Large intestine (tissue), 3 donors: ENCODE measurements around the gene MTR. TPM values are rescaled to one million over a fixed set of nuclear protein-coding genes. Genes with fewer than 3 reads are reported as not detected.

ENCODE experiments used
- DNase-seq, 2 donors: peaks; one replicate each; pipeline versions ENCODE4 v3.0.0 to v3.0.0-alpha.2; 2013
- H3K27ac ChIP-seq: one replicate; pipeline ENCODE4 v1.5.1; 2013; ENCODE audit warnings: low read length
- H3K27me3 ChIP-seq: 2 replicates; pipeline ENCODE4 v1.6.1; 2013; ENCODE audit warnings: low read length; ENCODE audit not compliant: control insufficient read depth, insufficient read depth
- H3K36me3 ChIP-seq: 2 replicates; pipeline ENCODE4 v1.6.1; 2013; ENCODE audit warnings: low read length; ENCODE audit not compliant: control insufficient read depth, insufficient read depth
- H3K4me1 ChIP-seq: one replicate; pipeline ENCODE4 v1.6.1; 2013; ENCODE audit warnings: low read length; ENCODE audit not compliant: control insufficient read depth, insufficient read depth
- H3K4me3 ChIP-seq: one replicate; pipeline ENCODE4 v1.5.1; 2013; ENCODE audit warnings: low read length
- H3K9me3 ChIP-seq: one replicate; pipeline ENCODE4 v1.6.1; 2013; ENCODE audit warnings: mild to moderate bottlenecking, low read depth, low read length, moderate library complexity; ENCODE audit not compliant: control insufficient read depth
- WGBS: methylation state at CpG from one replicate; pipeline ENCODE4 v1.1.5; 2013; ENCODE audit warnings: low lambda C conversion rate; ENCODE audit not compliant: insufficient coverage; 5-methylcytosine and 5-hydroxymethylcytosine counted together
- polyA plus RNA-seq: library from polyadenylated mRNA; unstranded; fragments of 120-200 nt; gene quantifications from one replicate; pipeline ENCODE4 v1.2.1, GENCODE V29; 2013

The MTR gene
- polyA plus RNA-seq, 1 donor = 20.2 TPM

DNA sequence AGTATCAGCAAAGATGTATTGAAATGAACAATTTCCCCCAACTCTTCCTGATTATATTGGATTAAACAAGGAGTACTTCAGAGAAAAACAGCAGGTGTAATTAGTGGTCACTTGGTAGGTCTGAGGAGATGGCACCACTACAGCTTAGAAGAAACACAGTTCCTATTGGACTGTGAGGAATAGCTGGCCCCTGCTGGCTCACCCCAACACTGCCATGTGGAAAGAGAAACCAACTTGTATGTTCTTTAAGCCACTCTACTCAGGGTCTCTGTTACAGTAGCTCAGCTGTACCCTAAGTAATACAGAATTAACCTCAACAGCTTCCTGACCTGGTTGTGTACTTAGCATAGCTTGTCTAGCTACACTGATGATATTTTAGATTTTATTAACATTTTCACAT, 26.5 kb upstream of the MTR start:
- peaks cover 6% of the 10 kb centered on the region for H3K27me3 ChIP-seq
- no peak for DNase-seq
- no peaks in the 10 kb centered on the region for H3K36me3 ChIP-seq
- H3K27ac ChIP-seq = no peak overlapping the region
- no peak overlapping the region for H3K4me3 ChIP-seq
- H3K4me1 ChIP-seq = no peaks in the 10 kb centered on the region
- H3K9me3 ChIP-seq = no peaks in the 10 kb centered on the region

DNA sequence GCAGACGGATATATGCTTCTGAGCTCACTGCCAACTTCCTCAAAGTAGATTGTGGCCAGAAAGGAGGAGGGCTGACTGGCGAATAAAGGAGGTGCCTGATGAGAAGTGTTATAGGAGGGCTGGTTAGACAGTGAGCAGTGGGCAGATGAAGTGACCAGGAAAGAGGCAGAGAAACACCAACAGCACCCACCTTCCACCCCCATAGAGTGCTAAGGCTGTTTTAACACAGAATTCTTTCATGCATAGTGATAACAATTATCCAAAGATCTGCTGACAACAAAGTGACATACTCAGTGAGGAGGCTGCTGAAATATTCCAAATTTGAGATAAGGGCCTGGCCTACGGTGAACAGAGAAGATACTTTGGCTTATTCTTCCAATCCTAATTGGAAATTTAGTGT, 21.2 kb upstream of the MTR start:
- Histone ChIP-seq H3K4me1 (no peaks in the 10 kb centered on the region), H3K27ac (no peak overlapping the region), H3K36me3 (no peaks in the 10 kb centered on the region), H3K27me3 (peaks cover 6% of the 10 kb centered on the region), H3K9me3 (peaks cover under 1% of the 10 kb centered on the region), H3K4me3 (no peak overlapping the region)
- no peak for DNase-seq
- WGBS = no CpG with 5 or more reads among the region's 3 CpGs

DNA sequence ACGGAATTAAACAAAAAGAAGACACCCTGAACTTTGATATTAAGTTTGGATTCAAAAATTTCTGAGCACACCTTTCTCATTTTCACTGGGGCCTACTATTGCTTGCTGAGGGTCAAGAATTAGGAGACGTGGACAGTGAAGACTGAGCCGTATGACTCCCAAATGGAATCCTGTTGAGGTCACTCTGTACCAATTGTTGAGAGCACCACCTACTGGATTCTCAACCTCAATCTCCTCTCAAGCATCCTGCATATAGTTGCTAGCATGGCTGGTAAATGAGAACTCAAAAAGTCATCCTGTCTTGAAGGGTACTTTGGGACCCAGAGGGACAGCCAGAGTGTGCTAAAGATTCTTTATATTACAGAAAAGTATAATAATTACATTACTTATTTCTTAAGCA, 20.2 kb upstream of the MTR start:
- WGBS = no CpG with 5 or more reads among the region's 3 CpGs
- Histone ChIP-seq H3K4me1 (no peaks in the 10 kb centered on the region), H3K4me3 (no peak overlapping the region), H3K27ac (no peak overlapping the region), H3K9me3 (peaks cover 8% of the 10 kb centered on the region), H3K36me3 (no peaks in the 10 kb centered on the region), H3K27me3 (peaks cover 6% of the 10 kb centered on the region)
- DNase-seq = no peak

GRCh38 chr1:236779312-236779711, 15.8 kb upstream of the MTR start:
- 94% methylated on average over 2 of the region's 2 CpGs for WGBS
- Histone ChIP-seq H3K36me3 (no peaks in the 10 kb centered on the region), H3K27me3 (no peaks in the 10 kb centered on the region), H3K9me3 (peaks cover 8% of the 10 kb centered on the region), H3K27ac (no peak overlapping the region), H3K4me3 (no peak overlapping the region), H3K4me1 (no peaks in the 10 kb centered on the region)
- no peak for DNase-seq

DNA sequence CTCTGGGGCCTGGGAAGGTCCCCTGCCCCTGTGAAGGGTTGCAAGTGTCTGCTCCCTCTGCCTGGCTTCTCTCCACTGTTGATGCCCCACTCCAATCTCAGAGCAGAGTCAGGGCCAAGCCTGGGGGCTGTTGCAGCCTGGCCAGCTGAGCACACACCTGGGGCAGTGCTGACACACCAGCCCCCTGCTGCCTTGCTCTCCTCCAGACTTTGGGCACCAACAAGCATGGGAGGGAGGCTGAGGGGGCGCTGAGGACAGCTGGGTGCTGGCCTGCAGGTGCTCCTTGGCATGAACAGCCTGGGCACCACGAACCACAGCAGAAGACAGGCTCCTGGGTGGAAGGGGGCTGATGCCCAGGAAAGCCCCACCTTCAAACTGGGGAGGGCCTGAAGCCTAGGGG, 9.6 kb upstream of the MTR start:
- H3K4me1 ChIP-seq = no peaks in the 10 kb centered on the region
- H3K4me3 ChIP-seq = no peak overlapping the region
- H3K27ac ChIP-seq = no peak overlapping the region
- no CpG with 5 or more reads among the region's 2 CpGs for WGBS
- H3K36me3 ChIP-seq = no peaks in the 10 kb centered on the region
- peaks cover 3% of the 10 kb centered on the region for H3K9me3 ChIP-seq
- no peak for DNase-seq
- no peaks in the 10 kb centered on the region for H3K27me3 ChIP-seq

- no peak overlapping the region for H3K4me3 ChIP-seq
- H3K4me1 ChIP-seq = no peaks in the 10 kb centered on the region
- no peak overlapping the region for H3K27ac ChIP-seq
- peaks cover under 1% of the 10 kb centered on the region for H3K27me3 ChIP-seq
- no peak for DNase-seq
- no peaks in the 10 kb centered on the region for H3K36me3 ChIP-seq
- whole genome bisulfite sequencing = no CpG with 5 or more reads among the region's 16 CpGs
- peaks cover 3% of the 10 kb centered on the region for H3K9me3 ChIP-seq
Measured at GRCh38 chr1:236786453-236786852, 8.6 kb upstream of the MTR start.

DNA sequence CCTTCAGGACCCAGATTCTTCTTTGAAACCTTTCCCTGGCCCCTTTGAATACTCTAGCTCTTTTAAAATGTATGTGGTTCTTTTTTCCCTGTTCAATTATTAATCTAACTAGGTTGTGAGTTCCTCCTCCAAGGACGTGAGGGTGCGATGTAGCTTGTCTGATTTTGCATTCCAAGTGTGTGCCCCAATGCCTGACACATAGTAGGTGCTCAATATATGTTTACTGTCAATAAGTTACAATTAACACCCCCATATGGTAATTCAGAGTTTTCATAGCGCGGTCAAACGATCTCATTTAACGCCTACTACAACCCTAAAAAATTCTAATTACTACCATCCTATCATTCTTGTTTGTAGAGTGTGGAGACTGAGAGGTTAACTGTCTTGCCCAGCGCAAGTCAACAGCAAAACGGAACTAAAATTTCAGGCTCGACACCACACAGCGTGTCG, 482 bp upstream of the MTR start:
- H3K27me3 ChIP-seq = peaks cover 7% of the 10 kb centered on the region
- no peaks in the 10 kb centered on the region for H3K9me3 ChIP-seq
- no peaks in the 10 kb centered on the region for H3K36me3 ChIP-seq
- DNase-seq = no peak
- peak overlapping the region; percentile 53 for H3K27ac ChIP-seq
- H3K4me1 ChIP-seq = peaks cover 5% of the 10 kb centered on the region
- 3% methylated on average over 4 of the region's 11 CpGs for WGBS
- H3K4me3 ChIP-seq = peak overlapping the region; percentile 76

DNA sequence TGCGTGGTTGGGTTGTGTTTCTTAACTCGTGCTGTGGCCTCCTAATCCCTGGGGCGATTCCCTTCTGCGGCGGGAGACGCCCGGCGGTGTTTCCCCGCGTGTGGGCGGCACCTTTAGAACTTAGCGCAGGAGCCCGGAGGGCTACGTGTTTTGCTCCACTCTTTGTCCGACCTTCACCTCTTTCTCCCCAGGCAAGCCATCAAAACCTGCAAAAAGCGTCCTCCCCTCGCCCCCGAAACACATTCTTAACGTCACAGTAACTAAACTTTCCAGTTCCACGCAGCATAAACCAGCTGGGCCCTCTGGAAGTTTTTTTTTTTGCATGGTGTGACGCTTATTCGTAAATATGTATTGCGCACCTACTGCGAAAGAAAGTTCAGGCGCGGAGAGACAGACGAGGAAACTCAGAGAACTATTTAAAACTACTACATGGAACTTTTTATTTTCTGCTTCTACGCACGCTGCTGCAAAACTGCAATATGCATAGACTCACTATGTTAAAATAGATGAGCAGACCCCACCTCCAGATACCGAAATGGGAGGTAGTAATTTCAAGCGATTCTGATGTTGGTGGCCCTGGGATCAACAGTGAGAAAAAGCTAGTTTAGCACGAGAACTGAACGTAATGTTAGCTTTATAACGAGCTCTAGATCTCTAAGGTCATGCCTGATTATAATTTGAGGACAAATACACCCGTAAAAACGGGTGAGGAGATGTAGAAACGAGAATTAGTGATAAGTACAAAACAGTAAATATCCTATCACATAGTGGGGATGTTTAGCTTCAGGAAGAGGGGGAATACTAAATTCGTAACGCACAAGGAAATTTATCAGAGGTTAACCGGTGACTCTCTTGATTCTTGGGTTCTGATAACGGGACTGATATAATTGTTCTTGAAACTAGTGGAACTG, 920 bp downstream of the MTR start:
- DNase-seq = no peak
- Histone ChIP-seq H3K4me3 (peak overlapping the region; percentile 76), H3K4me1 (peaks cover 5% of the 10 kb centered on the region), H3K36me3 (no peaks in the 10 kb centered on the region), H3K27ac (peak overlapping the region; percentile 82), H3K9me3 (no peaks in the 10 kb centered on the region), H3K27me3 (peaks cover 7% of the 10 kb centered on the region)
- WGBS = 4% methylated on average over 5 of the region's 41 CpGs

- Histone ChIP-seq H3K27me3 (no peaks in the 10 kb centered on the region), H3K27ac (no peak overlapping the region), H3K36me3 (peaks cover 4% of the 10 kb centered on the region), H3K9me3 (no peaks in the 10 kb centered on the region), H3K4me3 (no peak overlapping the region), H3K4me1 (peaks cover 5% of the 10 kb centered on the region)
- WGBS = no CpG with 5 or more reads among the region's 5 CpGs
- DNase-seq = no peak
Measured at GRCh38 chr1:236799001-236799400, 3.9 kb downstream of the MTR start.

DNA sequence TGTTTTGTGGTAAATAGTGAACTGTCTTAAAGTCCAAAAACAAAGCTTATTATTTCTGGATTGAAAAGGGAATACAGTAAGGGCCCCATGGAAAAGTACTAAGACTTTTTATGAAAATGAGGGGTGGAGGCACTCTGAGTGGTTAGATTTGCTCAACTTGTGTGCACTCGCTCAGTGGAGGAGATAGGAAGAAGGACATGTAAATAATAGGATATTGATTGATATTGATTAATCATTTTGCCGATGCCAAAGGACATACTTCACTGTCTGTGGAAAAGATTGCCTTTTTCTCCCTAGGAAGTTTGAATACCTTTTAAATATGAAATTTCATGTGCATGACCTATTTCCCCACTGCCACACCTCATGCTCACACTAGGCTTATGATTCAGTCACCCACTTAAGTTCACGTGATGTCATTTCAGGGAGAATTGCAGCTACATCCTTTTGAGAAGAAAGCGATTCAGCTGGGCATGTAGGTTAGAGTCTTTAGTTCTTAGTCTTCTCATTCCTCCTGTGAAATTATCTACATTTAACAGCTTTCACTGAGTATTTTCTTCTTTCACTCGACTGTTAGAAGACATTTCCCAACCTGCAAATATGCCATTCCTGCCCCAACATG, 5.0 kb downstream of the MTR start:
- Histone ChIP-seq H3K27ac (no peak overlapping the region), H3K4me3 (no peak overlapping the region), H3K36me3 (peaks cover 4% of the 10 kb centered on the region), H3K9me3 (no peaks in the 10 kb centered on the region), H3K27me3 (no peaks in the 10 kb centered on the region), H3K4me1 (peaks cover 5% of the 10 kb centered on the region)
- DNase-seq = no peak
- 90% methylated on average over 2 of the region's 5 CpGs for WGBS

- Histone ChIP-seq H3K36me3 (peaks cover 5% of the 10 kb centered on the region), H3K9me3 (no peaks in the 10 kb centered on the region), H3K4me3 (no peak overlapping the region), H3K27me3 (no peaks in the 10 kb centered on the region), H3K4me1 (peaks cover 5% of the 10 kb centered on the region), H3K27ac (no peak overlapping the region)
- DNase-seq = no peak
Measured at GRCh38 chr1:236800623-236801022, 5.5 kb downstream of the MTR start.
